CD4-positive, alpha-beta T cell treated with Interleukin-4 for 4 hours (primary cell): ENCODE measurements around the gene RAP1GDS1.

Source experiments
- DNase-seq: peaks from one replicate; pipeline ENCODE4 v3.0.0-alpha.2; 2020

RAP1GDS1 gene

DNA sequence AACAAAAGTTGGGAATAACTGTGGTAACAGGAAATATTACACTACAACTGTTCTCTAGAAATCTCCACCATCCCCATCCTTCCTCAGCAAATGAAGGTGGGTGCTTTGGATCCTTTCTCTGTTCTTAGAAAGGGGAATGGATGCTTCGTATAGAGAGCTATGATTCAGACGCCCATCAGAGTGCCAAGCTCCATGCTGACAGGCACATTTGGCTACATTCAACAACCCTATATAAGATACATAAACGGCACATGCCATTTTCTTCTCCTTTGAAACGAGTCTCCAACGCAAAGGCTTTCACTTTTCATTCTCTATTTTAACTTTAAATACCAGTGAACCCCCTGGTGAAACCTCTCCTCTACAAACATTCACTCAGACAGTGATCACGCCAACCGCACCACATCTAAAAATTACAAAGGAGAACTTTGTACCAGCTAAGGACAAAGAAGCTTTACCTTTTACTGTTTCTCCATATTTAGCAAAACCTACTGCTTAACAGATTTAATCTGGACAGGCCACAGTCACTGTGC, 224.7 kb downstream of the RAP1GDS1 start:
- DNase-seq = no peak

GRCh38 chr4:98490251-98490650, 229.1 kb downstream of the RAP1GDS1 start:
- no peak for DNase-seq

DNA sequence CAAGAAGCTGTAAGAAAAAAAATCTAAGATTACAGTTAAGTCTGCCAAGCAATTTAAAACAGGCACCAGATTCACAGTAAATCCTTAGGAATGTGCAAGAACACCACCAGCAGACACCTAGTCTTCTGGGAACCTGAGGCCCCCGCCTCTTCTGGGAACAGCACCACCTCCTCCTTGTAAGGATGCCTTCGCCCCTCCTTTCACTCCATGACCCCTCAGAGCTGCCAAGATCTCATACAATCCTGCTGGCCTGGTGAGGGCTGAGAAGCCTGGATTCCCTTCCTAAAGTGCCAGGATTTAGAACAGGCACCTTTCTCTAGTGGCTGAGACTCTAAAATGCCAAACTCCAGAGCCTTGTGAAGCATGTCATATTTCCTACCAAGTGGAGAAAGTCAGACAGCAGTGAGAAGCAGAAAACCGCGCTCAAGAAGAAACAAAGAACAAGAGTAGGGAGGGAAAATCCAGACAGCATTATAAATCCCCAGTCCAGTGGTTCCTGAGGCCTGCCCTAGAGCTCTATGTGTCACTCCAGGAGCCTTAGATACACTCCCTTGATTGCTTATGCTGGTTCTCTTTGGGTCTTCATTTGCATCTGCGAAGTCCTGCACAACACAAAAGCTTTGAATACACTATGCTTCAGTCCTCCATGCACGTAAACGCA, 230.8 kb downstream of the RAP1GDS1 start:
- DNase-seq = no peak

GRCh38 chr4:98493296-98493695, 232.1 kb downstream of the RAP1GDS1 start:
- DNase-seq = no peak
